HCEC 1CT (cell line): Measurements from ENCODE around the gene RBP5.

Experiments
- DNase-seq: peaks from one replicate; pipeline ENCODE4 v3.0.0-alpha.2; 2017

RBP5 gene

GRCh38 chr12:7128681-7129286 is at the start of gene RBP5:
Gene RBP5 (minus strand): TSS chr12:7128889. CDS start chr12:7128775, 114 bp downstream.
- DNase-seq = no peak

DNA sequence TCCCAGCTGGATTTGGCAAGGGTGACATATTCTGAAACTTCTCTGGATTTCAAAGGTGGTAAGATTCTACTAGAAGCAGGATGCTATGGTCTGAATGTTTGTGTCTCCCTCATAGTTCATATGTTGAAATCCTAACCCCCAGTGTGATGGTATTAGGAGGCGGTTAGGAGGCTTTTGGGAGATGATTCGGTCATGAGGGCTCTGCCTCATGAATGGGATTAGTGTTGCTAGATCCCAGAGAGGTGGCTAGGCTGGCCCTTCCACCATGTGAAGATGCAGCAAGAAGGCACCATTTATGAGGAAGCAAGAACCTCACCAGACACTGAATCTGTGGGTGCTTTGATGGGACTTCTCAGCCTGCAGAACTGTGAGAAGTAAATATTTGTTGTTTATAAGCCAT is 49.8 kb upstream of the RBP5 start:
- DNase-seq = no peak

GRCh38 chr12:7176595-7176994 is 47.9 kb upstream of the RBP5 start:
- no peak for DNase-seq

GRCh38 chr12:7175493-7175892 is 46.8 kb upstream of the RBP5 start:
- peak; percentile 73 for DNase-seq

DNA sequence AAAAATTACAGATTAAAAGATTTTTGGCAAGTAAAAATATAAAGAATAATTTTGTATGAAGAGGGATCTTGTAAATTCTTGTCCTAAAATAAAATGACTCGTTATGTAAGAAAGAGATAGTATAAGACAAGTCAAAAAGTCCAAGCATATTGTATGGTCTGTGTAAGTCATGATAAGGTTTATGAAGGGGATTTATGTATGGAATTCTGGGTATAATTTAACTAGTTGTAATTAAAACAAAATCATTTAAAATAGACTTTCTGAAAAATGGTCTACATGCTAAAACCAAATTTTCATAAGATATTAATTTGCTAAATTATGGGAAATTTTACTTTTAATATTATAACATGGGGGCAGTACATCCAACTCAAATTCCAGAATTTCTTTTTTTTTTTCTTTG is 43.2 kb upstream of the RBP5 start:
- DNase-seq = no peak

GRCh38 chr12:7169951-7170350 is 41.3 kb upstream of the RBP5 start:
- no peak for DNase-seq

DNA sequence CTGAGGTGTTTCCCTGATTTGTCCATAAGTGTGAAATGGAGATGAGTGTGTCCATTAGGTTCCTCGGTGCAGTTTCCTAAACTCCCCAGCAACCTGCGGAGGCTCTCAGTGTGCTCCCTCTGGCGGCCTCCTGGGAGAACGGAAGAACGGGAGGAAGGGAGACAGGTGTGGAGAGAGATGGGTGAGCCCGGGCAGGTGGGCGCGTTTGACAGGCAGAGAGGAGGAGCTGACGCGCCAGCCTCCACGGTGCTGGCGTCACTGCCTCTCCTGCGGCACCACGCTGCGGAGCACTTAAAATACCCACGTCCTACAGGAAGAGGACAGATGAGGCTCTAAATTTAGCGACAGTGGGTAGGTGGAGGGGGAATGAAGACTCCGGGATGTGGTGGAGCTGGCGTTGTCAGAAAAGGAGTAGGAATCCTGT is 34.0 kb upstream of the RBP5 start:
- DNase-seq = no peak

DNA sequence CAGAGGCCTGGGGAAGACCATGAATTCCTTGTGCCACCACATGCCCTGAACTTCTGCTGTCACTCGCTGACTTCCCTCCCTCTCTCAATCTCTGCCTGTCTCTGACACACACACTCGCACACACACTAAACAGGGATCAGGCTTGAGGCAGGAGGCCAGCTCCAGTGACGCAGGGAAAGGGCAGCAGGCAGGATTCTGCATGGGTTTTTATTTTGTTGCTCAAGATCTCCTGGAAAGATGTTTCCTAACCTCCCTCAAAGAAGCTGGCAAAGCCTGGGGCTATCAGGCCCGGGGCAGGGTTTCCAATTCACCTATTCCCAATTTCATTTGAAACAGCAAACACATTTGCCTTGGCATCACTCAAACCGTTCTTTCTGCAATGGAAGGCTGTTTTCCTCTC is 33.1 kb upstream of the RBP5 start:
- DNase-seq = no peak

GRCh38 chr12:7161327-7161726 is 32.6 kb upstream of the RBP5 start:
- DNase-seq = no peak

GRCh38 chr12:7160183-7160582 is 31.5 kb upstream of the RBP5 start:
- DNase-seq = no peak

GRCh38 chr12:7158781-7159609 is 30.3 kb upstream of the RBP5 start:
- DNase-seq = no peak

- DNase-seq = no peak
These were observed 28.7 kb upstream of the RBP5 start for GRCh38 chr12:7157391-7157790.

- no peak for DNase-seq
These were observed 27.8 kb upstream of the RBP5 start for GRCh38 chr12:7156259-7157197.

GRCh38 chr12:7155471-7156034 is 26.9 kb upstream of the RBP5 start:
- DNase-seq = no peak

GRCh38 chr12:7154901-7155470 is 26.3 kb upstream of the RBP5 start:
- no peak for DNase-seq

GRCh38 chr12:7154042-7154441 is 25.4 kb upstream of the RBP5 start:
- DNase-seq = no peak

DNA sequence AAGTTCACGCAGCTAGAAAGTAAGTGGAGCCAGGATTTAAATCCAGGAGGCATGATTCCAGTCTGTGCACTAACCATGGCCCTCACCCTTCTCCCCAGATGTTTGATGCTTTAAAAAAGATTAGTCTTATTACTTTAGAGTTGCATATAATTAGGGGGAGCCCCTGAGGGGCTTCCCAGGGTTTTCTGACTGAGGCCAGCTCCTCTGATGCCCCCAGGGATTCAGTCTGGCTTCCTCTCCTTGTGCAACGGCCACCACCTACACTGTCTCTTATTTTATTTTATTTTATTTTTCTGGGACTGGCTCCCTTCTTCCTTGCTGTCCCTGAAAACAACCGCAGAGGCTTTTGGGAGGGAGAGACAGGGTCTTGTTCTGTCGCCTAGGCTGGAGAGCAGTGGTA is 24.1 kb upstream of the RBP5 start:
- DNase-seq = no peak

GRCh38 chr12:7151532-7151931 is 22.8 kb upstream of the RBP5 start:
- no peak for DNase-seq

DNA sequence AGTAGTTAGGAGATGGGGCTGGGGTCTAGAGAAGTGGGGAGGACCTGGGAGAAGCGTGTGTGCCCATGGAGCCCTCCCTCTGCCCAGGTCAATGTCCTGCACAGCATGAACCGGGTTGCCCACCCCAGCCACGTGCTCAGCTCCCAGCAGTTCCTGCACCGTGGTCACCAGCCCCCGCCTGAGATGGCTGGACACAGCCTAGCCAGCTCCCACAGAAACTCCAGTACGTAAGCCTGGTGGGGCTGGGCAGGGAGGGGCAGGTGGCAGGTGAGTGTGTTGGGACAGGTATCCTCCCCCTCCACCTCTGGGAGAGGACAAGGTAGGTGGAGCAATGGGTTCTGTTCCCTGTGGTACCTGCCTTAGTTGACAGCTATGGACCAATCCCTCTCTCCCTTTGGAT is 22.2 kb upstream of the RBP5 start:
- DNase-seq = no peak

DNA sequence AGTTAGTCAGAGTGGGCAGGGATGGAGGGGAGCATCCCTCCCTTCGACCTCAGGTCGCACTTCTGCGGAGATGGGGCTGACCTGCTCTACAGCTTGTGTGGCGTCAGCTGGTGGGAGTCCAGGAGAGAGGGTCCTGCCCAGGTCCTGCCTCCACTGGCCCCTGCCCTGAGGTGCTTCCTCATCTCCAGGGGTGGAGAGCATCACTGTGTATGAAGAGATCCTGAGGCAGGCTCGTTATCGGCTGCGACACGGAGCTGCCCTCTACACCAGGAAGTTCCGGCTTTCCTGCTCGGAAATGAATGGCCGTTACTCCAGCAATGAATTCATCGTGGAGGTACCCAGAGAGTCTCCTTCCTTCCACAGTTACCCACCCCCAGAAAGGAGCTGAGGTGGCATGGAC is 21.7 kb upstream of the RBP5 start:
- DNase-seq = no peak

DNA sequence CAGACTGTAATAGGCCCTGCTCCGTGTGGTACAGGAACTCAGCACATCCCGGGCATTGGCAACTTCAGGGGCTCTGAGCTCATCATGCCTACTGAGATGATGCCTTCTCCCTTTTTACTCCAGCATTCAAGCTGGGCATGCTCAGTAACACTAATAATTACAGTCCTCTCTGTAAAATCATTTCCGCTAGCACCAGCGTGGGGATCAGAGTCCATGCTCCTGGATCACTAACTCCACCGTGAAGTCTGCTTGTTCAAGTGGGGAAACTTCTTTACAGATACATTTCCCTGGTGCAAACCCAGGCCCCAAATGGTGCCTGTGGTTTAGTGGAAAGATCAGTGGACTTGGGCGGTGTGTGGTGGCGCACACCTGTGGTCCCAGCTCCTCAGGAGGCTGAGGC is 18.2 kb upstream of the RBP5 start:
- DNase-seq = no peak

GRCh38 chr12:7146228-7146627 is 17.5 kb upstream of the RBP5 start:
- no peak for DNase-seq

DNA sequence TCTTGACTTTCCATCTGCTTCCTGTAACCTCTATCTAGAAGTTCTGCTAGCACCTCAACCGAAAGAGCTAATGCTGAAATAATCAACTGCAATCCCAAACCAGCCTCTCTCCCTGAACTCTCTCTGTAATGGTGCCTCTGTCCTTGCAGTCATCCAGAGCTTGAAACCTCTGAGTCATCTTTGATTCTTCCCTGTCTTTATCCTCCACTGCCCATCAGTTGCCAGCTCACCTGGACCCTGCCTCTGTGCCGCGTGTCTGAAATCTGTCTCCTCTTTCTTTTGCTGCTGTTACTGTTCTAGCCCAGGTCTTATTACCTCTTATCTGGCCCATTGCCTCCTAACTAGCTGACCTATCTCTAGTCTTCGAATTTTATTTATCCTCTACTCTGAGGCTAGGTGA is 17.0 kb upstream of the RBP5 start:
- no peak for DNase-seq
